ENCODE results near the gene BST2. TPM values are rescaled to one million over a fixed set of nuclear protein-coding genes. Genes with fewer than 3 reads are reported as not detected.

Gene BST2
- total RNA-seq, 2 experiments from 2014 or later: 89.7 to 98.4 TPM

- no peak for TF ChIP-seq CTCF (IDR thresholded peaks at IDR 0.05)
- no peaks in the 10 kb centered on the region for H3K4me1 Mint-ChIP-seq (ENCODE audit: low read depth)
- CTCF ChIA-PET: interaction anchor here (2.0 kb wide), 1 partner anchor 11 kb away, joined by 11 read pairs; no protein-coding TSS in a partner anchor
- no peak overlapping the region for H3K27ac Mint-ChIP-seq
- DNase-seq (no peak), ATAC-seq (no peak)
- no peaks in the 10 kb centered on the region for H3K36me3 Mint-ChIP-seq (ENCODE audit: low read depth)
- H3K4me3 Mint-ChIP-seq: no peak overlapping the region
- POLR2A ChIA-PET: no interaction called here
- intact Hi-C loops (cut with micrococcal nuclease): no loop called here
- H3K9me3 Mint-ChIP-seq: no peaks in the 10 kb centered on the region
- H3K27me3 Mint-ChIP-seq: no peaks in the 10 kb centered on the region
Observed at GRCh38 chr19:17358395-17358794, 47.0 kb downstream of the BST2 start.

- Mint-ChIP-seq H3K36me3 (ENCODE audit: low read depth) (no peaks in the 10 kb centered on the region), H3K4me3 (no peak overlapping the region), H3K9me3 (no peaks in the 10 kb centered on the region), H3K27ac (no peak overlapping the region), H3K27me3 (no peaks in the 10 kb centered on the region), H3K4me1 (ENCODE audit: low read depth) (no peaks in the 10 kb centered on the region)
- CTCF ChIA-PET: interaction anchor here (2.0 kb wide), 1 partner anchor 10 kb away, joined by 11 read pairs; no protein-coding TSS in a partner anchor
- TF ChIP-seq CTCF (IDR thresholded peaks at IDR 0.05): no peak
- ATAC-seq: no peak
- no peak for DNase-seq
- intact Hi-C loops (cut with micrococcal nuclease): no loop called here
- POLR2A ChIA-PET: interaction anchor here (0.6 kb wide), 1 partner anchor 811 kb away, joined by 3 read pairs; no protein-coding TSS in a partner anchor
Observed at GRCh38 chr19:17357724-17358123, 47.7 kb downstream of the BST2 start.

- Mint-ChIP-seq H3K4me1 (ENCODE audit: low read depth) (no peaks in the 10 kb centered on the region), H3K4me3 (no peak overlapping the region), H3K36me3 (ENCODE audit: low read depth) (no peaks in the 10 kb centered on the region), H3K9me3 (no peaks in the 10 kb centered on the region), H3K27me3 (no peaks in the 10 kb centered on the region), H3K27ac (no peak overlapping the region)
- CTCF ChIA-PET: interaction anchor here (1.4 to 2.0 kb wide), 2 partner anchors 10 to 33 kb away, joined by 3 to 11 read pairs; no protein-coding TSS in a partner anchor
- intact Hi-C loops (cut with micrococcal nuclease): no loop called here
- TF ChIP-seq CTCF (IDR thresholded peaks at IDR 0.05): no peak
- POLR2A ChIA-PET: interaction anchor here (0.6 kb wide), 1 partner anchor 810 kb away, joined by 3 read pairs; no protein-coding TSS in a partner anchor
- no peak for DNase-seq
- ATAC-seq: no peak
Observed at GRCh38 chr19:17357078-17357666, 48.3 kb downstream of the BST2 start.

- H3K36me3 Mint-ChIP-seq (ENCODE audit: low read depth): no peaks in the 10 kb centered on the region
- DNase-seq (no peak), ATAC-seq (no peak)
- intact Hi-C loops (cut with micrococcal nuclease): no loop called here
- no peak overlapping the region for H3K4me3 Mint-ChIP-seq
- POLR2A ChIA-PET: no interaction called here
- peaks cover 5% of the 10 kb centered on the region for H3K4me1 Mint-ChIP-seq (ENCODE audit: low read depth)
- CTCF ChIA-PET: no interaction called here
- no peak for TF ChIP-seq CTCF (IDR thresholded peaks at IDR 0.05)
- H3K9me3 Mint-ChIP-seq: no peaks in the 10 kb centered on the region
- peaks cover 15% of the 10 kb centered on the region for H3K27me3 Mint-ChIP-seq
- H3K27ac Mint-ChIP-seq: no peak overlapping the region
Observed at GRCh38 chr19:17353386-17353785, 52.0 kb downstream of the BST2 start.

Other genes with a start within 250 kb of the BST2 start
- 10 to 100 TPM; 26.5 to 27.1 TPM for gene USE1, start 190.3 kb downstream of the BST2 start, total RNA-seq
- gene OCEL1, start 179.4 kb downstream of the BST2 start, total RNA-seq: 10 to 100 TPM; 20.1 TPM
- 1 to 10 TPM; 7.0 TPM for gene NR2F6, start 159.7 kb downstream of the BST2 start, total RNA-seq
- gene USHBP1, start 140.9 kb downstream of the BST2 start, total RNA-seq: under 1 TPM in 1 of 2 experiments, not detected in 1; 0.29 TPM
- gene BABAM1, start 138.2 kb downstream of the BST2 start, total RNA-seq: 100 to 1,000 TPM; 105 to 106 TPM
- 10 to 100 TPM; 15.9 to 18.4 TPM for gene ANKLE1, start 123.7 kb downstream of the BST2 start, total RNA-seq
- 1 to 10 TPM; 5.0 to 6.0 TPM for gene ABHD8, start 102.2 kb downstream of the BST2 start, total RNA-seq
- gene MRPL34, start 99.8 kb downstream of the BST2 start, total RNA-seq: 100 to 1,000 TPM; 101 to 107 TPM
- 10 to 100 TPM; 25.4 to 33.2 TPM for gene DDA1, start 96.1 kb downstream of the BST2 start, total RNA-seq
- gene ANO8, start 70.8 kb downstream of the BST2 start, total RNA-seq: 1 to 10 TPM; 5.4 TPM
- gene GTPBP3, start 68.1 kb downstream of the BST2 start, total RNA-seq: 10 to 100 TPM; 43.8 to 45.4 TPM
- gene PLVAP, start 28.3 kb downstream of the BST2 start, total RNA-seq: not detected
- 1 to 10 TPM in 1 of 2 experiments, under 1 TPM in 1; 0.78 to 1.3 TPM for gene CCDC194, start 11.4 kb downstream of the BST2 start, total RNA-seq
- gene MVB12A, start 14.4 kb upstream of the BST2 start, total RNA-seq: 10 to 100 TPM; 28.1 to 31.8 TPM
- not detected for gene TMEM221, start 43.0 kb upstream of the BST2 start, total RNA-seq
- not detected for gene NXNL1, start 55.3 kb upstream of the BST2 start, total RNA-seq
- gene SLC27A1, start 64.9 kb upstream of the BST2 start, total RNA-seq: 1 to 10 TPM; 3.5 to 3.6 TPM
- 10 to 100 TPM; 58.0 to 58.9 TPM for gene PGLS, start 106.0 kb upstream of the BST2 start, total RNA-seq
- gene COLGALT1, start 150.0 kb upstream of the BST2 start, total RNA-seq: 10 to 100 TPM; 62.1 to 64.2 TPM